Measurements from ENCODE around the gene BANF2. TPM values are rescaled to one million over a fixed set of nuclear protein-coding genes. Genes with fewer than 3 reads are reported as not detected.

BANF2 gene
- total RNA-seq, result not detected

DNA sequence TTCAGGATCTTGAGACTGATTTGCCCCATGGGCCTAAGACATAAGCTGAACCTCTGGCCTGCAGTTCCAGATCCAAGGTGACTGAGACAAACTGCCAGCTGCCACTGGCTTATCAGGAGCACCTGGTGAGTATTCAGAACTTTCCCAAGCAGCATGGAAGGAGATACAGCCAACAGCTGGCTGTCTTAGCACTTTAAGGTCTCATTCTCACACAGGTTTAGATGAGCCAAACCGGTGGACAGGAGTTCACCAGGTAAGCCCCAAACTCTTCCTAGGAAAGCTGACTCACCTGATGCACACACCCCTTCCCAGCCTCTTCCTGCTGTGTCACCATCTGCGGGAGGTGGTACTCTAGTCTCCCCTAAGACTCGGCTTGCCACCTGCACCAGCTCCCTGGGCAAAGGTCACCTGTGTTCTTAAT lies at the start of gene BANF2:
TSS of gene BANF2 (plus strand) at position 36 of the 421 bp plus-strand sequence. CDS start 25,060 bp downstream, outside the sequence.

DNA sequence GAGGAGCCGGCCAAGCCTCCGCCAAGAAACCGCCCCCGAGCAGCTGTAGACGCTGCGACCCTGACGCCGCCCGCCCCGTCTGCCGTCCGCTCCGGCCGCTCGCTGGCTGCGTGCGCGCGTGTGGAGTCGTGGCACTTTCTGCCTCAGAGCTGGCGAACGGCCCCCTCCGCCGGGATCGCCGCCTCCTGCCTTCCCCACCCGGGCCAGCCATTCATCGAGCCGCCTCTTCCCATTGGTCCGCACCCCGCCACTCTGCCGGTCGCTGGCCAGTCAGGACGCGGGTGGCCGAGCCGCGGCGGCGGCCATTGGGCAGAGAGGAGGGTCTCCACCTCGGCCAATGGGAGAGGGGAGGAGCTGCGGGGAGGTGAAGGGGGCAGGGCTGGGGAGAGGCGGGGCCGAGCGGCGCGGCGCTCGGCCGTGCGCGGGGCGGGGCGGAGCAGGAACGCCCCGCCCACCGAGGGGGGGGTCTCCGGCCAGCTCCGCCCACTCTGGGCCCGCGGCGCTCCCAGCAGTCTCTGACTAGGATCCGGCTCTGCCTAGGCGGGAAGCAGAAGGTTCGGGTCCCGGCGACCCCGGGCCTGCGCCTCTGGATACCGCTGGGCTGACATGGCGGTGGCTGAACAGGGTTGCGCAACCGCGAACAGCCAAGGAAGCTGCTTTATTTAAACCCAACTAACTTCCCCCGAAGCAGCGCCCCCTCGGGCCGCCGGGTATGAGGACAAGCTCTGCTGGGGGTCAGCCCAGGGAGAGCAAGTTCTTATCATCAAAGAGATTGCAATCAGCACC lies 17.5 kb upstream of the BANF2 start, which contains the start of gene RRBP1:
TSS of gene RRBP1 (minus strand) at position 140 of the 786 bp plus-strand sequence. CDS start 21,735 bp downstream, outside the sequence.

Other genes starting within 250 kb of the BANF2 start
- gene BFSP1, start 168.6 kb upstream of the BANF2 start, total RNA-seq, result 1 to 10 TPM in 1 of 2 experiments, under 1 TPM in 1; 0.53 to 1.1 TPM
- 10 to 100 TPM; 67.5 to 71.2 TPM for gene DSTN, start 129.9 kb upstream of the BANF2 start, total RNA-seq
- 10 to 100 TPM; 51.7 to 53.4 TPM for gene RRBP1, start 17.7 kb upstream of the BANF2 start, total RNA-seq

All from activated naive CD4-positive, alpha-beta T cell treated with anti-CD3 and anti-CD28 coated beads, Interleukin-2, amount 10 ng/mL, durations not matched to agents 5 hours and 36 hours (primary cell).